HG02973 (cell line): ENCODE results near the gene PCGF3.
"Not testable (repeated sequence)": the region's sequence is repeated elsewhere in the genome, so short reads cannot be mapped to it uniquely, and the experiment has no call there.

Source experiments
- ATAC-seq: cut with Tn5 transposase; IDR thresholded peaks from one replicate; pipeline ENCODE4 v1.9.1; 2021; ENCODE audit warnings: moderate library complexity; ENCODE audit not compliant: unreplicated experiment

The PCGF3 gene

GRCh38 chr4:700587-701264 is 4.9 kb upstream of the PCGF3 start:
- ATAC-seq, result no peak

- ATAC-seq, result no peak
Observed at GRCh38 chr4:702618-703048, 3.0 kb upstream of the PCGF3 start.

- no peak for ATAC-seq
Observed at GRCh38 chr4:703336-704197, 2.1 kb upstream of the PCGF3 start.

GRCh38 chr4:704198-704891 is 1.3 kb upstream of the PCGF3 start:
- no peak for ATAC-seq

GRCh38 chr4:704971-705277 is 708 bp upstream of the PCGF3 start:
- ATAC-seq, result no peak

- not testable (repeated sequence) for ATAC-seq
Observed at GRCh38 chr4:706083-706633, 526 bp downstream of the PCGF3 start.

GRCh38 chr4:706834-707598 is 1.4 kb downstream of the PCGF3 start:
- ATAC-seq, result no peak

GRCh38 chr4:707929-708630 is 2.4 kb downstream of the PCGF3 start:
- no peak for ATAC-seq

- ATAC-seq, result no peak
Observed at GRCh38 chr4:708631-708933, 3.0 kb downstream of the PCGF3 start.

- ATAC-seq, result no peak
Observed at GRCh38 chr4:709348-709747, 3.7 kb downstream of the PCGF3 start.

GRCh38 chr4:710116-710515 is 4.5 kb downstream of the PCGF3 start:
- ATAC-seq, result no peak

- ATAC-seq, result no peak
Observed at GRCh38 chr4:710916-711315, 5.3 kb downstream of the PCGF3 start.

GRCh38 chr4:712093-712492 is 6.5 kb downstream of the PCGF3 start:
- ATAC-seq, result no peak

GRCh38 chr4:712916-713632 is 7.4 kb downstream of the PCGF3 start:
- no peak for ATAC-seq

- ATAC-seq, result no peak
Observed at GRCh38 chr4:714087-714486, 8.5 kb downstream of the PCGF3 start.

- no peak for ATAC-seq
Observed at GRCh38 chr4:717601-718320, 12.1 kb downstream of the PCGF3 start.

GRCh38 chr4:718460-718859 is 12.8 kb downstream of the PCGF3 start:
- ATAC-seq, result no peak

GRCh38 chr4:720111-720860 is 14.7 kb downstream of the PCGF3 start:
- ATAC-seq, result no peak
